NCI-H2196 (cell line): ENCODE results near the gene SLC22A13.
"Not testable (repeated sequence)": the region's sequence is repeated elsewhere in the genome, so short reads cannot be mapped to it uniquely, and the experiment has no call there.

Experiments used
- DNase-seq: peaks from one replicate; lab custom pipeline; 2025; ENCODE audit not compliant: unreplicated experiment; lab: John Stamatoyannopoulos, UW

Gene SLC22A13

GRCh38 chr3:38264353-38264771 lies 1.2 kb upstream of the SLC22A13 start:
- DNase-seq, result no peak

GRCh38 chr3:38264779-38265178 lies 833 bp upstream of the SLC22A13 start:
- DNase-seq, result no peak

GRCh38 chr3:38266810-38267209 lies 1.2 kb downstream of the SLC22A13 start:
- no peak for DNase-seq

GRCh38 chr3:38267662-38268061 lies 2.0 kb downstream of the SLC22A13 start:
- DNase-seq, result no peak

- DNase-seq, result no peak
These were observed 2.5 kb downstream of the SLC22A13 start for GRCh38 chr3:38268087-38268486.

- DNase-seq, result no peak
These were observed 2.9 kb downstream of the SLC22A13 start for GRCh38 chr3:38268522-38268921.

GRCh38 chr3:38270606-38271005 lies 5.0 kb downstream of the SLC22A13 start:
- DNase-seq, result no peak

- DNase-seq, result no peak
These were observed 5.9 kb downstream of the SLC22A13 start for GRCh38 chr3:38271553-38271952.

- no peak for DNase-seq
These were observed 9.4 kb downstream of the SLC22A13 start for GRCh38 chr3:38274864-38275649.

GRCh38 chr3:38275658-38276057 lies 10.0 kb downstream of the SLC22A13 start:
- DNase-seq, result no peak

GRCh38 chr3:38276081-38276916 lies 10.7 kb downstream of the SLC22A13 start:
- DNase-seq, result no peak

- DNase-seq, result no peak
These were observed 11.5 kb downstream of the SLC22A13 start for GRCh38 chr3:38276917-38277630.

- DNase-seq, result no peak
These were observed 13.2 kb downstream of the SLC22A13 start for GRCh38 chr3:38278841-38279240.

- DNase-seq, result no peak
These were observed 16.5 kb downstream of the SLC22A13 start, which contains the start of gene SLC22A14 for GRCh38 chr3:38281895-38282686. Gene SLC22A14 (plus strand): TSS chr3:38282294. CDS start chr3:38306027, 23,733 bp downstream.

GRCh38 chr3:38283810-38284755 lies 18.5 kb downstream of the SLC22A13 start:
- DNase-seq, result no peak

- DNase-seq, result no peak
These were observed 19.1 kb downstream of the SLC22A13 start for GRCh38 chr3:38284756-38285150.

GRCh38 chr3:38289286-38290217 lies 23.9 kb downstream of the SLC22A13 start:
- not testable (repeated sequence) for DNase-seq

- DNase-seq, result not testable (repeated sequence)
These were observed 31.4 kb downstream of the SLC22A13 start for GRCh38 chr3:38297053-38297452.
